Fibroblast of pulmonary artery (primary cell): Measurements from ENCODE around the gene BICC1.

Experiments used
- DNase-seq: peaks from one replicate; pipeline ENCODE4 v3.0.0-alpha.2; 2010; ENCODE audit warnings: low read depth
- H3K4me3 ChIP-seq: replicated peaks from 2 replicates; pipeline ENCODE4 v1.5.1; 2011; ENCODE audit warnings: low read depth, mild to moderate bottlenecking, control low read depth, low read length, moderate library complexity
- TF ChIP-seq, protein P1 (sequence below): IDR thresholded peaks from 2 replicates; pipeline ENCODE4 v1.5.1; 2011; ENCODE audit warnings: mild to moderate bottlenecking, control low read depth, low read length, inconsistent platforms; ENCODE audit errors: missing control alignments

The BICC1 gene

DNA sequence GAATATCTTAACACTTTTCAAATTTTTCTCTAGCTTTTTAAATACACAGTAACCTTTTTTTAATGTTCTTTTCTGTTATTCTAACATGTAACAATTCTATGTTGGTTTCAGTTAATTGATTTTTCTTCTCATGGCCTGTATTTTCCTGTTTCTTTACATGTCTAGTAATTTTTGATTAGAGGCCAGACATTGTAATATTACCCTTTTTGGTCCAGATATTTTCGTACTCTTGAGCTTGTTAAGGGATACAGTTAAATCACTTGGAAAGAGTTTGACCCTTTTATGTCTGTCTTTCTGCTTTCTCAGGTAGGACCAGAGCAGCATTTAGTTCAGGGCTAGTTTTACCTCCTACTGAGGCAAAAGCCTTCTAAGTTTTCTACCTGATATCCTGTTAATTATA lies 45.0 kb downstream of the BICC1 start:
- H3K4me3 ChIP-seq, result no peak overlapping the region
- TF ChIP-seq, protein P1, sequence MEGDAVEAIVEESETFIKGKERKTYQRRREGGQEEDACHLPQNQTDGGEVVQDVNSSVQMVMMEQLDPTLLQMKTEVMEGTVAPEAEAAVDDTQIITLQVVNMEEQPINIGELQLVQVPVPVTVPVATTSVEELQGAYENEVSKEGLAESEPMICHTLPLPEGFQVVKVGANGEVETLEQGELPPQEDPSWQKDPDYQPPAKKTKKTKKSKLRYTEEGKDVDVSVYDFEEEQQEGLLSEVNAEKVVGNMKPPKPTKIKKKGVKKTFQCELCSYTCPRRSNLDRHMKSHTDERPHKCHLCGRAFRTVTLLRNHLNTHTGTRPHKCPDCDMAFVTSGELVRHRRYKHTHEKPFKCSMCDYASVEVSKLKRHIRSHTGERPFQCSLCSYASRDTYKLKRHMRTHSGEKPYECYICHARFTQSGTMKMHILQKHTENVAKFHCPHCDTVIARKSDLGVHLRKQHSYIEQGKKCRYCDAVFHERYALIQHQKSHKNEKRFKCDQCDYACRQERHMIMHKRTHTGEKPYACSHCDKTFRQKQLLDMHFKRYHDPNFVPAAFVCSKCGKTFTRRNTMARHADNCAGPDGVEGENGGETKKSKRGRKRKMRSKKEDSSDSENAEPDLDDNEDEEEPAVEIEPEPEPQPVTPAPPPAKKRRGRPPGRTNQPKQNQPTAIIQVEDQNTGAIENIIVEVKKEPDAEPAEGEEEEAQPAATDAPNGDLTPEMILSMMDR, result no peak
- no peak for DNase-seq

DNA sequence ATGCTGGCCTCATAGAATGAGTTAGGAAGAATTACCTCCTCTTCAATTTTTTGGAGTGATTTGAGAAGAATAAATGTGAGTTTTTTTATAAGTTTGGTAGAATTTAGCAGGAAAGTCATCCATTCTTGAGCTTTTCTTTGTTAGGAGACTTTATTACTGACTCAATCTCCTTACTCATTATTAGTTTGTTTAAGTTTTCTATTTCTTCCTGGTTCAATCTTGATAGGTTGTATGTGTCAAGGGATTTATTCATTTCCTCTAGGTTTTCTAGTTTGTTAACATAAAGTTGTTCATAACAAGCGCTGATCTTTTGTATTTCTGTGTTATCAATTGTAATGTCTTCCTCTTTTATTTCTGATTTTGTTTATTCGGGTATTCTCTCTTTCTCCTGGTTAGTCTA lies 47.4 kb downstream of the BICC1 start:
- H3K4me3 ChIP-seq, result no peak overlapping the region
- no peak for DNase-seq
- TF ChIP-seq, protein P1, result no peak

DNA sequence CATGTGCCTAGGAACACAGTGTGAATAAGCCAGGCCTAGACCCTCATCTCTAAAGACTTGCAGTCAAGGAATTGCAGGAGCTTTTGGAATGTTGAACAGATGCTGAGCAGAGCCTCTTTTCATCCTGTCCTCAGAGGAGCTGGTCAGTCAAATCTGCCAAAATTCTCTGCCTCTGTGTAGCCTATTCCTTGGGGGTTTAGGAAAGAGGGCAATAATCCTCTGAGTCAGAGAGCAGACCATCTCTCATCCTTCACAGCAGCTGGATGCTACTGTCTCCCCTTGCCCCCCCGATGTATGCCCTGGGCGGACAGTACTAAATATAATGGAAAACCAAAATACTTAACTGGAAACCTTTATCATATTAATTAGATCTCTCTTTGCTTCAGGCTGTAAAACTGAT lies 52.6 kb downstream of the BICC1 start:
- no peak overlapping the region for H3K4me3 ChIP-seq
- no peak for DNase-seq
- TF ChIP-seq, protein P1, result no peak

DNA sequence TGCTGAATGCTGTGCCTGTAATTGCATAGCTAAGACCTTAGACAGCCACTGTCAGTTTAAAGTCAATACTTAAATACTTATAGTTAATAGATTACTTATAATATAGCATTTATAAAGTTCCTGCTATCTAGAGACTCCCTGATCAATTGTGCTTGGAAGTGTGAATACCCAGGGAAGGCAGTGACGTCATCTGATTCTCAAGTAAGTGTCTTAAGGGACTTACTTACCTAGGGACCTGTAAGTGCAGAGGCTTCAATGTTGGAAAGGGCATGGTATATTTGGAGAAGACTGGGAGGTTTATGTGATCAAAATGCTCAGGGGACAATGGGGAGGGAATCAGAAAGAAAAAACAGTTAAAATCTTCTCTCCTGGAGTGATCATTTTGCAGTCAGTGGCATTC lies 55.0 kb downstream of the BICC1 start:
- TF ChIP-seq, protein P1, result no peak
- no peak for DNase-seq
- H3K4me3 ChIP-seq, result no peak overlapping the region

DNA sequence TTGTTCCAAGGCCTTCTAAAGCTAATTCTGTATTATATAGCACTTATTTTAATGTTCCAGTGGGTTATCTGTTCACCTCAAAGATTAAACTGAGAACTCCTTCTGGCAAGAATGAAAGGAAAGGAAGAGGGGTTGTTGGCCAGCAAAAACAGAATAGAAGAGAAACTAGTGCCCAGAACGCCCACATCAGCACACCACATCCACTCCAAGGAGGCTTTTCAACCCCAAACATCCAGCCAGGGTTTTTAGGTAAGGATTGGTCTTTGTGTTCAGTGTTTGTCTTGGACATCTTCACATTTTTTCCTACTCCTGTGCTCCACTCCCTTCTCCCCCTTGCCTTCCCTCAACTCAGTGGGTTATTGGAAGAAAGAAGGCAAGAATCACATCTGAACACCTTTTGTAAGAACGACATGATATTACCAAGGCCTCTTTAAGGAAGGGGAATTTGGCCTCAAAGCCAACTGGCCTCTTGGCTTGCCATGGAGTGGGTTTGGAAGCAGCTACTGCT lies 55.8 kb downstream of the BICC1 start:
- TF ChIP-seq, protein P1, result no peak
- DNase-seq, result no peak
- no peak overlapping the region for H3K4me3 ChIP-seq

DNA sequence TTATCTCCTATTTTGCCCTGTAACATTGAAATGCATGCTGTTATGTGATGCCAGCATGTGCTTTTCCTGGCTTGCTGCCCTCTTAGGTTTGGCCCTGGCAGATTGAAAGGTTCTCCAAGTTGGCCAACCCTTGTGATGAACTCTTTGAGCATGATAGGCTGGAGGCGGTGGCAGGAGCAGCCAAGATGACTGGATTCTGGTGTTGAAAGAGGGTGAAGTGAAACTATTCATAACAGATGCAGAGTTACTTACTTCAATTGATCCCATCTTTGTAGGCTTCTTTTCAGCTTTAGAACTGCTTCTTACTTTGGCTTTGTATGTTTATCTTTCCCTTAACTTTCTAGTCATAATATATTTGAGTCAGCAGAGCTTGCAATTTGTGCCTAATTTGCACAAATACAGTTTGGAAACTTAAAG lies 57.6 kb downstream of the BICC1 start:
- TF ChIP-seq, protein P1, result no peak
- no peak for DNase-seq

DNA sequence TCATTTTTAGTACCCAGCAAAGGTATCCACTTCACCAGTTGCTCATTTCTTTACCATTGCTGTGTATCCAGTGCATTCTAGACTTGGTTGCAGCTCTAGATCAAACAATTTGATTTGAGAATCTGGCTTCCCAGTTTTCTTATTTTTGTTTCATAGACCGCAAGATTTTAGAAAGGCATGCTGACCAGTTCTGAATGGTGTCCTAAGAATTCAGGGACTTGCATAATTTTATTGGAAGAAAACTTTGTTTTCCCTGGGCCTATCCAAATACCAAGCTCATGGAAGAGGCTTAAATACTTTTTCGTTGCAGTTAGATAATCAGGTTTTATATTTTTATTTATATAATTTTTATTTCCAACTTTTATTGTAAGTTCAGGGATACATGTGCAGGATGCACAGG lies 58.3 kb downstream of the BICC1 start:
- DNase-seq, result no peak
- TF ChIP-seq, protein P1, result no peak
- no peak overlapping the region for H3K4me3 ChIP-seq

More for the DNA sequence above, 57.6 kb downstream of the BICC1 start:
- H3K4me3 ChIP-seq, result no peak overlapping the region
